ENCODE results near the gene BCL10.

The BCL10 gene

GRCh38 chr1:85275701-85276214 is 674 bp downstream of the BCL10 start:
- in situ Hi-C loops (cut with HindIII; ENCODE audit: low sequenced_read_pairs): no loop called here
- peak overlapping the region; percentile 93 for H3K4me3 ChIP-seq (ENCODE audit: low read depth, low read length)
- DNase-seq (ENCODE audit: low read depth): no peak
- TF ChIP-seq CTCF (IDR thresholded peaks at IDR 0.05; ENCODE audit: low read depth, low read length, missing control alignments): no peak

- DNase-seq (ENCODE audit: low read depth): peak; percentile 31
These were observed 1.4 kb downstream of the BCL10 start for GRCh38 chr1:85274969-85275453.

GRCh38 chr1:85273397-85273796 is 3.0 kb downstream of the BCL10 start:
- no peak for DNase-seq (ENCODE audit: low read depth)
- no peak overlapping the region for H3K4me3 ChIP-seq (ENCODE audit: low read depth, low read length)
- no peak for TF ChIP-seq CTCF (IDR thresholded peaks at IDR 0.05; ENCODE audit: low read depth, low read length, missing control alignments)
- in situ Hi-C loops (cut with HindIII; ENCODE audit: low sequenced_read_pairs): no loop called here

More at GRCh38 chr1:85274969-85275453, 1.4 kb downstream of the BCL10 start:
- no peak for TF ChIP-seq CTCF (IDR thresholded peaks at IDR 0.05; ENCODE audit: low read depth, low read length, missing control alignments)
- peak overlapping the region; percentile 93 for H3K4me3 ChIP-seq (ENCODE audit: low read depth, low read length)
- in situ Hi-C loops (cut with HindIII; ENCODE audit: low sequenced_read_pairs): no loop called here

GRCh38 chr1:85268801-85269585 is 7.4 kb downstream of the BCL10 start:
- no peak for DNase-seq (ENCODE audit: low read depth)
- in situ Hi-C loops (cut with HindIII; ENCODE audit: low sequenced_read_pairs): no loop called here
- TF ChIP-seq CTCF (IDR thresholded peaks at IDR 0.05; ENCODE audit: low read depth, low read length, missing control alignments): no peak
- H3K4me3 ChIP-seq (ENCODE audit: low read depth, low read length): no peak overlapping the region

GRCh38 chr1:85267313-85267712 is 9.1 kb downstream of the BCL10 start:
- no peak for TF ChIP-seq CTCF (IDR thresholded peaks at IDR 0.05; ENCODE audit: low read depth, low read length, missing control alignments)
- no peak for DNase-seq (ENCODE audit: low read depth)
- no peak overlapping the region for H3K4me3 ChIP-seq (ENCODE audit: low read depth, low read length)
- in situ Hi-C loops (cut with HindIII; ENCODE audit: low sequenced_read_pairs): no loop called here

GRCh38 chr1:85264150-85264549 is 12.3 kb downstream of the BCL10 start:
- in situ Hi-C loops (cut with HindIII; ENCODE audit: low sequenced_read_pairs): no loop called here
- H3K4me3 ChIP-seq (ENCODE audit: low read depth, low read length): no peak overlapping the region
- no peak for TF ChIP-seq CTCF (IDR thresholded peaks at IDR 0.05; ENCODE audit: low read depth, low read length, missing control alignments)
- no peak for DNase-seq (ENCODE audit: low read depth)
